GM23338 (cell line): ENCODE results near the gene C1orf21.

Source experiments
- CREB1 ChIP-seq: fragments of 250-450 bp; sonication (Bioruptor Pico); IDR thresholded peaks from 2 replicates; pipeline ENCODE4 v1.5.0; 2020; ENCODE audit warnings: low read depth, mild to moderate bottlenecking, moderate library complexity
- EZH2 ChIP-seq: fragments of 200-600 bp; sonication (generic); IDR thresholded peaks from one replicate; pipeline ENCODE4 v1.8.0; 2017; ENCODE audit warnings: antibody characterized with exemption, mild to moderate bottlenecking, low read depth; ENCODE audit not compliant: unreplicated experiment
- EZH2phosphoT487 ChIP-seq: fragments of 200-600 bp; sonication (generic); IDR thresholded peaks from one replicate; pipeline ENCODE4 v1.8.1; 2018; ENCODE audit warnings: antibody characterized with exemption; ENCODE audit not compliant: unreplicated experiment
- JUNB ChIP-seq: IDR thresholded peaks from one replicate; pipeline ENCODE4 v1.6.1; 2016; ENCODE audit warnings: antibody characterized with exemption; ENCODE audit not compliant: unreplicated experiment
- NANOG ChIP-seq: IDR thresholded peaks from 2 replicates; pipeline ENCODE4 v1.6.1; 2016; ENCODE audit warnings: antibody characterized with exemption, borderline replicate concordance
- POLR2AphosphoS5 ChIP-seq: IDR thresholded peaks from 2 replicates; pipeline ENCODE4 v1.6.1; 2016; ENCODE audit warnings: antibody characterized with exemption, low read depth
- STAT1 ChIP-seq: IDR thresholded peaks from one replicate; pipeline ENCODE4 v1.6.1; 2016; ENCODE audit warnings: antibody characterized with exemption; ENCODE audit not compliant: unreplicated experiment
- ZNF114 ChIP-seq: fragments of 250-450 bp; sonication (Bioruptor Pico); IDR thresholded peaks from 2 replicates; pipeline ENCODE4 v1.5.0; 2020; ENCODE audit warnings: mild to moderate bottlenecking, moderate library complexity
- ZNF331 ChIP-seq: fragments of 250-450 bp; sonication (Bioruptor Pico); IDR thresholded peaks from 2 replicates; pipeline ENCODE4 v1.5.0; 2020; ENCODE audit warnings: low read depth, mild to moderate bottlenecking, moderate library complexity
- TF ChIP-seq, protein P1 (sequence below), 2 experiments: fragments of 200-600 bp in 1 of 2; sonication (generic) in 1 of 2; conservative IDR thresholded peaks; 2 replicates each; pipeline versions ENCODE4 v1.5.1 to v1.6.1; 2016 to 2017; ENCODE audit warnings: antibody characterized with exemption in 2 of 2, low read depth in 2 of 2, mild to moderate bottlenecking in 2 of 2, moderate library complexity in 1 of 2
- TF ChIP-seq, protein P2 (sequence below): IDR thresholded peaks from one replicate; pipeline ENCODE4 v1.6.1; 2018; ENCODE audit warnings: antibody characterized with exemption; ENCODE audit not compliant: unreplicated experiment
- TF ChIP-seq, protein P3 (sequence below): IDR thresholded peaks from 2 replicates; pipeline ENCODE4 v1.6.1; 2016; ENCODE audit warnings: antibody characterized with exemption
- TF ChIP-seq, protein P4 (sequence below): fragments of 250-450 bp; sonication (Bioruptor Pico); IDR thresholded peaks from 2 replicates; pipeline ENCODE4 v1.5.0; 2020; ENCODE audit warnings: mild to moderate bottlenecking, moderate library complexity

DNA sequence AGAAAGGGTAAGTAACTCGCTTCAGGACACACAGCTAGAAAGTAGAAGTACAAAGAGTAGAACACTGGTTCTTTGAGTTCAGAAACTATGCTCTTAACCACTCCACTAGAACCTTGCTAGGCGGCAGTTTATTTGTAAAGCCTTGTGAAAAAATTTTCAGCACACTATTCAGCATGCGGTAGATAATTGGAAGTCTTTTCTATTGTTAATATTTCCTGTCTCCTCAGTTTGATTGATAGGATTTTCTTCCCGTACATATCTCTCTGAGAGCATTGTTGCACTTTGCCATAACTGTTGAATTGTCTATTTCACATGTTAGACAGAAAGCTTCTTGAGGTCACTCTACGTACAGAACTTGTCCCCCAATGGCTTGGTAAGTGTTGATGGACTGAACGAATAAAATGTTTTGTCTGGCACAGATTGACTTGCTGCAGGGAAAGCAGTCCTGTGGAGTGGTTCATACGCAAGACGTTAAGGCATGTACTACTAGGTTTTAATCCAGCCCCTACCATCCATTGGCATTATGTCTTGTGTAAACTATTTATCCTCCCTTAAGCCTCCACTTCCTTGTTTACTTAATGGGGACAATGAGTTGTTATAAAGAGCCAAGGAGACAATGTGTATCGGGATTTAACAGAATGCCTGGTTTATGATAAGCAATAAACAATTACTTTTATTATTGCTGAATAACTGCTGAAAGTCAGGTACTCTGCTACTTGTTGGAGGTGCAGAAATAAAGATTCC, 35.8 kb downstream of the C1orf21 start:
- TF ChIP-seq, protein P1, sequence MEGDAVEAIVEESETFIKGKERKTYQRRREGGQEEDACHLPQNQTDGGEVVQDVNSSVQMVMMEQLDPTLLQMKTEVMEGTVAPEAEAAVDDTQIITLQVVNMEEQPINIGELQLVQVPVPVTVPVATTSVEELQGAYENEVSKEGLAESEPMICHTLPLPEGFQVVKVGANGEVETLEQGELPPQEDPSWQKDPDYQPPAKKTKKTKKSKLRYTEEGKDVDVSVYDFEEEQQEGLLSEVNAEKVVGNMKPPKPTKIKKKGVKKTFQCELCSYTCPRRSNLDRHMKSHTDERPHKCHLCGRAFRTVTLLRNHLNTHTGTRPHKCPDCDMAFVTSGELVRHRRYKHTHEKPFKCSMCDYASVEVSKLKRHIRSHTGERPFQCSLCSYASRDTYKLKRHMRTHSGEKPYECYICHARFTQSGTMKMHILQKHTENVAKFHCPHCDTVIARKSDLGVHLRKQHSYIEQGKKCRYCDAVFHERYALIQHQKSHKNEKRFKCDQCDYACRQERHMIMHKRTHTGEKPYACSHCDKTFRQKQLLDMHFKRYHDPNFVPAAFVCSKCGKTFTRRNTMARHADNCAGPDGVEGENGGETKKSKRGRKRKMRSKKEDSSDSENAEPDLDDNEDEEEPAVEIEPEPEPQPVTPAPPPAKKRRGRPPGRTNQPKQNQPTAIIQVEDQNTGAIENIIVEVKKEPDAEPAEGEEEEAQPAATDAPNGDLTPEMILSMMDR (conservative IDR thresholded peaks at IDR 0.05; ENCODE audit: low read depth in 2 of 2) = no peak
- TF ChIP-seq EZH2phosphoT487 (no peak), POLR2AphosphoS5 (no peak), EZH2 (no peak), CREB1 (CRISPR knock-in tag) (no peak), JUNB (no peak), NANOG (no peak), ZNF331 (CRISPR knock-in tag) (no peak), STAT1 (no peak), ZNF114 (CRISPR knock-in tag) (no peak)
- TF ChIP-seq, protein P2, sequence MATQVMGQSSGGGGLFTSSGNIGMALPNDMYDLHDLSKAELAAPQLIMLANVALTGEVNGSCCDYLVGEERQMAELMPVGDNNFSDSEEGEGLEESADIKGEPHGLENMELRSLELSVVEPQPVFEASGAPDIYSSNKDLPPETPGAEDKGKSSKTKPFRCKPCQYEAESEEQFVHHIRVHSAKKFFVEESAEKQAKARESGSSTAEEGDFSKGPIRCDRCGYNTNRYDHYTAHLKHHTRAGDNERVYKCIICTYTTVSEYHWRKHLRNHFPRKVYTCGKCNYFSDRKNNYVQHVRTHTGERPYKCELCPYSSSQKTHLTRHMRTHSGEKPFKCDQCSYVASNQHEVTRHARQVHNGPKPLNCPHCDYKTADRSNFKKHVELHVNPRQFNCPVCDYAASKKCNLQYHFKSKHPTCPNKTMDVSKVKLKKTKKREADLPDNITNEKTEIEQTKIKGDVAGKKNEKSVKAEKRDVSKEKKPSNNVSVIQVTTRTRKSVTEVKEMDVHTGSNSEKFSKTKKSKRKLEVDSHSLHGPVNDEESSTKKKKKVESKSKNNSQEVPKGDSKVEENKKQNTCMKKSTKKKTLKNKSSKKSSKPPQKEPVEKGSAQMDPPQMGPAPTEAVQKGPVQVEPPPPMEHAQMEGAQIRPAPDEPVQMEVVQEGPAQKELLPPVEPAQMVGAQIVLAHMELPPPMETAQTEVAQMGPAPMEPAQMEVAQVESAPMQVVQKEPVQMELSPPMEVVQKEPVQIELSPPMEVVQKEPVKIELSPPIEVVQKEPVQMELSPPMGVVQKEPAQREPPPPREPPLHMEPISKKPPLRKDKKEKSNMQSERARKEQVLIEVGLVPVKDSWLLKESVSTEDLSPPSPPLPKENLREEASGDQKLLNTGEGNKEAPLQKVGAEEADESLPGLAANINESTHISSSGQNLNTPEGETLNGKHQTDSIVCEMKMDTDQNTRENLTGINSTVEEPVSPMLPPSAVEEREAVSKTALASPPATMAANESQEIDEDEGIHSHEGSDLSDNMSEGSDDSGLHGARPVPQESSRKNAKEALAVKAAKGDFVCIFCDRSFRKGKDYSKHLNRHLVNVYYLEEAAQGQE = no peak
- TF ChIP-seq, protein P3, sequence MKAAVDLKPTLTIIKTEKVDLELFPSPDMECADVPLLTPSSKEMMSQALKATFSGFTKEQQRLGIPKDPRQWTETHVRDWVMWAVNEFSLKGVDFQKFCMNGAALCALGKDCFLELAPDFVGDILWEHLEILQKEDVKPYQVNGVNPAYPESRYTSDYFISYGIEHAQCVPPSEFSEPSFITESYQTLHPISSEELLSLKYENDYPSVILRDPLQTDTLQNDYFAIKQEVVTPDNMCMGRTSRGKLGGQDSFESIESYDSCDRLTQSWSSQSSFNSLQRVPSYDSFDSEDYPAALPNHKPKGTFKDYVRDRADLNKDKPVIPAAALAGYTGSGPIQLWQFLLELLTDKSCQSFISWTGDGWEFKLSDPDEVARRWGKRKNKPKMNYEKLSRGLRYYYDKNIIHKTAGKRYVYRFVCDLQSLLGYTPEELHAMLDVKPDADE = no peak
- TF ChIP-seq, protein P4, sequence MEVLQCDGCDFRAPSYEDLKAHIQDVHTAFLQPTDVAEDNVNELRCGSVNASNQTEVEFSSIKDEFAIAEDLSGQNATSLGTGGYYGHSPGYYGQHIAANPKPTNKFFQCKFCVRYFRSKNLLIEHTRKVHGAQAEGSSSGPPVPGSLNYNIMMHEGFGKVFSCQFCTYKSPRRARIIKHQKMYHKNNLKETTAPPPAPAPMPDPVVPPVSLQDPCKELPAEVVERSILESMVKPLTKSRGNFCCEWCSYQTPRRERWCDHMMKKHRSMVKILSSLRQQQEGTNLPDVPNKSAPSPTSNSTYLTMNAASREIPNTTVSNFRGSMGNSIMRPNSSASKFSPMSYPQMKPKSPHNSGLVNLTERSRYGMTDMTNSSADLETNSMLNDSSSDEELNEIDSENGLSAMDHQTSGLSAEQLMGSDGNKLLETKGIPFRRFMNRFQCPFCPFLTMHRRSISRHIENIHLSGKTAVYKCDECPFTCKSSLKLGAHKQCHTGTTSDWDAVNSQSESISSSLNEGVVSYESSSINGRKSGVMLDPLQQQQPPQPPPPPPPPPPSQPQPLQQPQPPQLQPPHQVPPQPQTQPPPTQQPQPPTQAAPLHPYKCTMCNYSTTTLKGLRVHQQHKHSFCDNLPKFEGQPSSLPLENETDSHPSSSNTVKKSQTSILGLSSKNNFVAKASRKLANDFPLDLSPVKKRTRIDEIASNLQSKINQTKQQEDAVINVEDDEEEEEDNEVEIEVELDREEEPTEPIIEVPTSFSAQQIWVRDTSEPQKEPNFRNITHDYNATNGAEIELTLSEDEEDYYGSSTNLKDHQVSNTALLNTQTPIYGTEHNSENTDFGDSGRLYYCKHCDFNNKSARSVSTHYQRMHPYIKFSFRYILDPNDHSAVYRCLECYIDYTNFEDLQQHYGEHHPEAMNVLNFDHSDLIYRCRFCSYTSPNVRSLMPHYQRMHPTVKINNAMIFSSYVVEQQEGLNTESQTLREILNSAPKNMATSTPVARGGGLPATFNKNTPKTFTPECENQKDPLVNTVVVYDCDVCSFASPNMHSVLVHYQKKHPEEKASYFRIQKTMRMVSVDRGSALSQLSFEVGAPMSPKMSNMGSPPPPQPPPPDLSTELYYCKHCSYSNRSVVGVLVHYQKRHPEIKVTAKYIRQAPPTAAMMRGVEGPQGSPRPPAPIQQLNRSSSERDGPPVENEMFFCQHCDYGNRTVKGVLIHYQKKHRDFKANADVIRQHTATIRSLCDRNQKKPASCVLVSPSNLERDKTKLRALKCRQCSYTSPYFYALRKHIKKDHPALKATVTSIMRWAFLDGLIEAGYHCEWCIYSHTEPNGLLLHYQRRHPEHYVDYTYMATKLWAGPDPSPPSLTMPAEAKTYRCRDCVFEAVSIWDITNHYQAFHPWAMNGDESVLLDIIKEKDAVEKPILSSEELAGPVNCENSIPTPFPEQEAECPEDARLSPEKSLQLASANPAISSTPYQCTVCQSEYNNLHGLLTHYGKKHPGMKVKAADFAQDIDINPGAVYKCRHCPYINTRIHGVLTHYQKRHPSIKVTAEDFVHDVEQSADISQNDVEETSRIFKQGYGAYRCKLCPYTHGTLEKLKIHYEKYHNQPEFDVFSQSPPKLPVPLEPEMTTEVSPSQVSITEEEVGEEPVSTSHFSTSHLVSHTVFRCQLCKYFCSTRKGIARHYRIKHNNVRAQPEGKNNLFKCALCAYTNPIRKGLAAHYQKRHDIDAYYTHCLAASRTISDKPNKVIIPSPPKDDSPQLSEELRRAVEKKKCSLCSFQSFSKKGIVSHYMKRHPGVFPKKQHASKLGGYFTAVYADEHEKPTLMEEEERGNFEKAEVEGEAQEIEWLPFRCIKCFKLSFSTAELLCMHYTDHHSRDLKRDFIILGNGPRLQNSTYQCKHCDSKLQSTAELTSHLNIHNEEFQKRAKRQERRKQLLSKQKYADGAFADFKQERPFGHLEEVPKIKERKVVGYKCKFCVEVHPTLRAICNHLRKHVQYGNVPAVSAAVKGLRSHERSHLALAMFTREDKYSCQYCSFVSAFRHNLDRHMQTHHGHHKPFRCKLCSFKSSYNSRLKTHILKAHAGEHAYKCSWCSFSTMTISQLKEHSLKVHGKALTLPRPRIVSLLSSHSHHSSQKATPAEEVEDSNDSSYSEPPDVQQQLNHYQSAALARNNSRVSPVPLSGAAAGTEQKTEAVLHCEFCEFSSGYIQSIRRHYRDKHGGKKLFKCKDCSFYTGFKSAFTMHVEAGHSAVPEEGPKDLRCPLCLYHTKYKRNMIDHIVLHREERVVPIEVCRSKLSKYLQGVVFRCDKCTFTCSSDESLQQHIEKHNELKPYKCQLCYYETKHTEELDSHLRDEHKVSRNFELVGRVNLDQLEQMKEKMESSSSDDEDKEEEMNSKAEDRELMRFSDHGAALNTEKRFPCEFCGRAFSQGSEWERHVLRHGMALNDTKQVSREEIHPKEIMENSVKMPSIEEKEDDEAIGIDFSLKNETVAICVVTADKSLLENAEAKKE (CRISPR knock-in tag) = no peak
